Parathyroid adenoma (tissue), 2 donors: Measurements from ENCODE around the gene ATF7IP.

ENCODE experiments used
- H2AFZ ChIP-seq: fragments of 300-600 bp; sonication (generic); one replicate; pipeline ENCODE4 v1.7.0; 2017; ENCODE audit warnings: antibody characterized with exemption, mild to moderate bottlenecking
- H3K27ac ChIP-seq: fragments of 300-600 bp; sonication (generic); one replicate; pipeline ENCODE4 v1.7.0; 2017
- H3K27me3 ChIP-seq: fragments of 300-600 bp; sonication (generic); one replicate; pipeline ENCODE4 v1.7.0; 2017; ENCODE audit warnings: low read length; ENCODE audit not compliant: control insufficient read depth, insufficient read depth
- H3K36me3 ChIP-seq: fragments of 300-600 bp; sonication (generic); one replicate; pipeline ENCODE4 v1.7.0; 2017; ENCODE audit warnings: low read length; ENCODE audit not compliant: control insufficient read depth, insufficient read depth
- H3K4me1 ChIP-seq: fragments of 300-600 bp; sonication (generic); one replicate; pipeline ENCODE4 v1.7.0; 2017; ENCODE audit warnings: control low read depth
- H3K4me2 ChIP-seq: fragments of 300-600 bp; sonication (generic); one replicate; pipeline ENCODE4 v1.7.0; 2017; ENCODE audit warnings: low read length
- H3K4me3 ChIP-seq: fragments of 300-600 bp; sonication (generic); one replicate; pipeline ENCODE4 v1.7.0; 2017; ENCODE audit warnings: low read depth, low read length
- H3K79me2 ChIP-seq: fragments of 300-600 bp; sonication (generic); one replicate; pipeline ENCODE4 v1.7.0; 2017; ENCODE audit warnings: control low read depth
- H3K9ac ChIP-seq: fragments of 300-600 bp; sonication (generic); one replicate; pipeline ENCODE4 v1.7.0; 2017; ENCODE audit warnings: mild to moderate bottlenecking
- H3K9me3 ChIP-seq: fragments of 300-600 bp; sonication (generic); one replicate; pipeline ENCODE4 v1.7.0; 2017; ENCODE audit warnings: low read length; ENCODE audit not compliant: control insufficient read depth
- CTCF ChIP-seq: fragments of 300-600 bp; sonication (generic); IDR thresholded peaks from one replicate; pipeline ENCODE4 v1.7.0; 2017; ENCODE audit warnings: antibody characterized with exemption, mild to moderate bottlenecking
- donor health status: primary hyperparathyroidism.

The ATF7IP gene

GRCh38 chr12:14482886-14483285 is 117.4 kb downstream of the ATF7IP start:
- Histone ChIP-seq H3K9me3 (no peaks in the 10 kb centered on the region), H3K27me3 (no peaks in the 10 kb centered on the region), H3K4me1 (no peaks in the 10 kb centered on the region), H3K36me3 (no peaks in the 10 kb centered on the region), H2AFZ (no peak overlapping the region), H3K4me3 (no peak overlapping the region), H3K4me2 (no peak overlapping the region), H3K9ac (no peak overlapping the region), H3K27ac (no peak overlapping the region), H3K79me2 (peaks cover 3% of the 10 kb centered on the region)
- no peak for TF ChIP-seq CTCF

- H3K27me3 ChIP-seq = no peaks in the 10 kb centered on the region
- no peaks in the 10 kb centered on the region for H3K79me2 ChIP-seq
- peaks cover 3% of the 10 kb centered on the region for H3K4me1 ChIP-seq
- no peaks in the 10 kb centered on the region for H3K9me3 ChIP-seq
- H3K36me3 ChIP-seq = no peaks in the 10 kb centered on the region
- no peak overlapping the region for H2AFZ ChIP-seq
- TF ChIP-seq CTCF = no peak
- H3K4me2 ChIP-seq = no peak overlapping the region
- H3K9ac ChIP-seq = no peak overlapping the region
- no peak overlapping the region for H3K27ac ChIP-seq
- no peak overlapping the region for H3K4me3 ChIP-seq
These were observed 129.8 kb downstream of the ATF7IP start for GRCh38 chr12:14495326-14495725.

- Histone ChIP-seq H2AFZ (no peak overlapping the region), H3K36me3 (no peaks in the 10 kb centered on the region), H3K27me3 (no peaks in the 10 kb centered on the region), H3K4me1 (no peaks in the 10 kb centered on the region), H3K9me3 (no peaks in the 10 kb centered on the region), H3K27ac (no peak overlapping the region), H3K79me2 (no peaks in the 10 kb centered on the region), H3K4me2 (no peak overlapping the region), H3K4me3 (no peak overlapping the region), H3K9ac (no peak overlapping the region)
- TF ChIP-seq CTCF = no peak
These were observed 140.4 kb downstream of the ATF7IP start for GRCh38 chr12:14505626-14506596.

GRCh38 chr12:14510574-14510973 is 145.1 kb downstream of the ATF7IP start:
- H3K4me2 ChIP-seq = no peak overlapping the region
- no peaks in the 10 kb centered on the region for H3K9me3 ChIP-seq
- H3K79me2 ChIP-seq = no peaks in the 10 kb centered on the region
- H3K4me3 ChIP-seq = no peak overlapping the region
- no peak for TF ChIP-seq CTCF
- peaks cover 3% of the 10 kb centered on the region for H3K4me1 ChIP-seq
- H3K9ac ChIP-seq = no peak overlapping the region
- H3K27me3 ChIP-seq = no peaks in the 10 kb centered on the region
- H3K27ac ChIP-seq = no peak overlapping the region
- H2AFZ ChIP-seq = no peak overlapping the region
- no peaks in the 10 kb centered on the region for H3K36me3 ChIP-seq
